ENCODE results near the gene KCNG4.

The KCNG4 gene

GRCh38 chr16:84262939-84263338 is 23.1 kb upstream of the KCNG4 start:
- DNase-seq = no peak

- DNase-seq = no peak
These were observed 22.2 kb upstream of the KCNG4 start for GRCh38 chr16:84262031-84262430.

GRCh38 chr16:84260766-84261554 is 21.1 kb upstream of the KCNG4 start:
- no peak for DNase-seq

GRCh38 chr16:84259691-84260090 is 19.9 kb upstream of the KCNG4 start:
- DNase-seq = no peak

GRCh38 chr16:84258266-84258665 is 18.5 kb upstream of the KCNG4 start:
- no peak for DNase-seq

GRCh38 chr16:84255050-84255810 is 15.4 kb upstream of the KCNG4 start:
- DNase-seq = no peak

- no peak for DNase-seq
These were observed 14.2 kb upstream of the KCNG4 start for GRCh38 chr16:84254062-84254461.

- no peak for DNase-seq
These were observed 13.4 kb upstream of the KCNG4 start for GRCh38 chr16:84253173-84253572.

GRCh38 chr16:84252184-84252583 is 12.4 kb upstream of the KCNG4 start:
- no peak for DNase-seq

- DNase-seq = no peak
These were observed 8.0 kb upstream of the KCNG4 start for GRCh38 chr16:84247844-84248243.

- no peak for DNase-seq
These were observed 7.5 kb upstream of the KCNG4 start for GRCh38 chr16:84247331-84247730.

GRCh38 chr16:84246679-84247077 is 6.9 kb upstream of the KCNG4 start:
- DNase-seq = no peak

- DNase-seq = no peak
These were observed 6.3 kb upstream of the KCNG4 start for GRCh38 chr16:84245956-84246678.

- DNase-seq = no peak
These were observed 4.9 kb upstream of the KCNG4 start for GRCh38 chr16:84244728-84245127.

- DNase-seq = no peak
These were observed 3.9 kb upstream of the KCNG4 start for GRCh38 chr16:84243732-84244131.

- DNase-seq = no peak
These were observed 3.0 kb upstream of the KCNG4 start for GRCh38 chr16:84242839-84243238.

- no peak for DNase-seq
These were observed 2.0 kb upstream of the KCNG4 start for GRCh38 chr16:84241778-84242177.

GRCh38 chr16:84240455-84240854 is 643 bp upstream of the KCNG4 start:
- DNase-seq = no peak

GRCh38 chr16:84239141-84239769 is 557 bp downstream of the KCNG4 start:
- no peak for DNase-seq

GRCh38 chr16:84237994-84238750 is 1.6 kb downstream of the KCNG4 start:
- DNase-seq = no peak

GRCh38 chr16:84236671-84237070 is 3.1 kb downstream of the KCNG4 start:
- no peak for DNase-seq
